GM18858 (cell line): Measurements from ENCODE around the gene FOXN4.

Experiments used
- ATAC-seq: cut with Tn5 transposase; IDR thresholded peaks from one replicate; pipeline ENCODE4 v1.9.1; 2021; ENCODE audit not compliant: unreplicated experiment

The FOXN4 gene

DNA sequence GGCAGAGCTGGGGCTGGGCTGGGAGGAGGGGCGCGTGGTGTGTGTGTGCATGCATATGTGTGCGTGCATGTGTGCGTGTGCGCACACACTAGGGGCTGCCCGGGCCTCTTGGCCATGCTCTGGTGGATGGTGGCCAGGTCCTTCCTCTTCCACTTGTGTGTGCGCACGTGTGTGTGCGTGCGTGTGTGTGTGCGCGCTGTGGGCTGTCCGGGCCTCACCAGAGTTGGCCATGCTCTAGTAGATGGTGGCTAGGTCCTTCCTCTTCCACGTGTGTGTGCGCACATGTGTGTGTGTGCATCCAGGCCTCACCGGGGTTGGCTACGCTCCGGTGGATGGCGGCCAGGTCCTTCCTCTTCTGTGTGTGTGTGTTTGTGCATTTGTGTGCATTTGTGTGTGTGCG is 24.7 kb downstream of the FOXN4 start:
- no peak for ATAC-seq

DNA sequence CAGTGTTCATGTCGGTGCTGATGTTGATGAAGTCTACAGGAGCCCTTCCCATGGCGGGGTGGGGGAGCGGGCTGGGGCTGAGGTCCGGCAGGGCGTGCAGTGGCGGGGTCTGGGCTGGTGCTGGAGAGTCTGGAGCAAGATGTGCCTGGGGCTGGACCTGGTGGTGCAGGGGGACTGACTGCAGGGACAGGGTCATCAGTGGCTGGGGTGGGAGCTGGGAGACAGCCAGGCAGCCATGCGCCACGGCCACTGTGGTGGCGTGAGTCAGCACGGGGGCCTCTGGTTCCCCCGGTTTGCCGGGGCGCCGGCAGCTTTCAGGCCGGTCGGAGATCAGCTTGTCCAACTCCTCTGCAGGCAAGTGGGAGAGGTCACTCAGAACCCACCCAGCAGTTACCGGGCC is 27.6 kb downstream of the FOXN4 start:
- ATAC-seq = no peak

DNA sequence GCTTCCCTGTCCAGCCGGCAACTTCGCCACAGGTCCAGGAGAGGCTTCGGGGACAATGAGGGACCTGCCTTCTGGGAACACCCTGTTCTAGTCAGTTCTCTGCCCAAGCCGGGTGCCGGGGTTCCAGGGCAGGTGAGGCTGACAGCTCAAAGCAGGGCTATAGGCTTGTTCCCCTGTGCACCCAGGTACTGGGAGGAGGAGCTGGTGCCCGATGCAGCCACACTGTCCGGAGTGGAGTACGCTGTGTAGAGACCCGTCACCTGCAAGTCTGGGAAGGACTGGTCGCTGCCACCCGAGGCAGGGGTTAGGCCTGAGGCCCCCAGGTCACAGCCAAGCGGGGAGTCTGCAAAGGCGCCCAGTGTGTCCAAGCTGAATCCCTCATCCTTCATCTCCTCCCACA is 29.6 kb downstream of the FOXN4 start:
- ATAC-seq = no peak

DNA sequence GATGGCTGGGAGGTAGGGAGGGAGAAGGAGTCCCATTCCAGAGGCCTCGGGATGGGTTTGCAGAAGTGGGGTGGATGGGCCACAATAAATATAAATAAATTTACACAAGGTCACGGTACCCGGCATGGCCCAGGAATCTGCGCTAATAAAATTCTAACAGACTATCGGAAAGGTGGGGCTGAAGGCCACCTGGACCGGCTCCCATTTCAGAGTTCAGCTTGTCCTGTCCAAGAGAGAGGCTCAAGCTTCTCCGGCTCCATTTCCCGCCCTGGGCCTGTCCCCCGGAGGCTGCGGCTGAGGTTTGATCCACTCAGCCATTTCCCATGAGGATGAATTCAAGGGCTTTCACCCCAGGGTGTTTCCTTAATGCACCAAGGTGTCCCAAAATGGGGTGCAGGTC is 30.2 kb downstream of the FOXN4 start:
- ATAC-seq = no peak

DNA sequence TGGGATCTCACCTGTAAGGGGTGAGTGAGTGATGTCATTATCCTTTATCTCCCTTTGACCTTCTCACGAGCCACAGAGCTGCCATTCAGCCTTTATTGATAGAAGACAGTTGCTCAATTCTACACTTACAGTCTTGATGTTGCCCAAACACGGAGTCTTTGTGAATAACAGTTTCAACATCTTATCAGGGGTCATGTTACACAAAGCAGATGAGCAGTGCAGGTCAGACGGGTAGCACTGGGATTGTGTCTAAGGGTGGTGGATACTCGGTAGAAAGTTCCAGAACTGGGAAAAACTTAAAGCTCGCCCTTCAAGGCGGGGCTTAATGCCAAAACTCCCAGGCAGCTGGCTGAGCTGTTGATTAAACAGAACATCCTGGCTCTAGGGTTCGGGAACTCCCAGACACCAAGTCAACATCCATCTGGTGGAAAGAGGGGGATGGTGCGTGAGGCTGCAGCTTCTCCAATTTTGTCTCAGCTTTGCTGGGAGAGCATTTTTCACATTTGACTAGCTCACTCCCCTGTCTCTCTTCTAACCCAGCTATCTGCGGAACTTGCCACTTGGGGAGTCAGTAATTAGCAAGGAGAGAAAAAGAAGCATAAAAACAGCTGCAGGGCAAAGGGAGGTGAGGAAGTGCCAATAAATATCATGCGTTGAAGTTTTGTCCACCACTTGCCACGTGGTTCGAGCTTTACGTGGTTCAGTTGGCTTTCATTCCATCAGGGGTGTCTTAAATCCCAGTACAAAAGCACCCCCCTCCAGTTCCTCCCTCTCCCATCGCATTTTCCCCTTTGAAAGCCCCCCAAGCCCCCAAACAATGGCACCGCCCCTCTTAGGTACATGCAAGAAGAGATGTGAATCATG is 31.0 kb downstream of the FOXN4 start:
- ATAC-seq = no peak

DNA sequence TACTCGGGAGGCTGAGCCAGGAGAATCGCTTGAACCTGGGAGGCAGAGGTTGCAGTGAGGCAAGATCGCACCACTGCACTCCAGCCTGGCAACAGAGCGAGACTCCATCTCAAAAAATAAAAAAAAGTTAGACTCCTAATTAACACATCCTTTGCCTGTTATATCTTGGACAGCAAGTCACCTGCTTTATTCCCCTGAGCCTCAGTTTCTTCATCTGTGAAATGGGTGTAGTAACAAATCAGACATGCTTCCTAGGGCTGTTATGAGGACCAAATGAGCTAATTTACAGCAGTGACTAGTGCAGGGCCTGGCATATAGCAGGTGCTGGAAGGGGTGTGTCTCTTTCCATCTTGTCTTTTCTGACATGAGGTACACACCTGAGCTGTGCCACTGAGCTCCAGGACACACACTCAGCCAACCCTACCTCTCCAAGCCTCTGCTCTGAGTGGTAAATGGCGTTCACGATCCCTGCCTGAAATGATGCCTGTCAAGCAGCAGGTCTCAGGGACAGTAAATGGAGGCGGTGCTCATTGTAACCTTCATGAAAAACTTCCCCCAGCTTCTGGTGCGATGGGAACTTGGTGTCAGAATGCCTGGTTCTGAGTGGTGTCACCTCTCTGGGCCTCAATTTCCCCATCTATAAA is 31.7 kb downstream of the FOXN4 start:
- no peak for ATAC-seq

DNA sequence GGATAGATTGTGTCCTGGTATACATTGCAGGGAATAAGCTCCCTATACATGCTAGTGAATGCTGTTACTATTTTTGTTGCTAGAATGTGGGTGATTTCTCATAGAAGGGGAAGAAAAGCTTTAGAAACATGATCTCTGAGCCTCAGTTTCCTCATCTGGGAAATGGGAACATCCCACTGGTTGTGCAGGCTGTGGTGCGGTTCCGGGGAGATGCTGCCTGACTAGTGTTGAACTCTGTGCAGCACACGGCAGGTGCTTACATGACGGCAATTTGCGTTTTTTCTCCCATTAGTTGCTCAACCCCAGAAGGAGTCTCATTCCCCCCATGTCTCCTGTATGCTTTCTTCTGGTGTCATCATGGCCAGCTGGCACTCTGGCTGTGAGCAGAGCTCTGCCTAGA is 32.9 kb downstream of the FOXN4 start:
- no peak for ATAC-seq

DNA sequence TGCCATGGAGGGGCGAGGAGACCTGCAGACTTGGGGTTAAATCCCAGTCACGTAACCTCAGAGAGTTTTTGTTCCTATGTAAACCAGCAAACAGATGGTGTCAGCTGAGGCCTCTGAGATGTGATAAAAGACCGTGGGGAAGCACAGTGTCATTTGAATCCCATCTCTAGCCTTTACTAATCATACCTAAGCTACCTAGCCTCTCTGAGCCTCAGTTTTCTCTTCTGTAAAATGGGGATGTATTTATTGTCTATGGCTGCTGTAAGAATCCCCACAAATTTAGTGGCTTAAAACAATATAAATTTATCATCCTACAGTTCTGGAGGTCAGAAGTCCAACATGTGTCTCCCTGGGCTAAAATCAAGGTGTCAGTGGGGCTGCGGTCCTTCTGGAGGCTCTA is 33.9 kb downstream of the FOXN4 start:
- ATAC-seq = no peak

DNA sequence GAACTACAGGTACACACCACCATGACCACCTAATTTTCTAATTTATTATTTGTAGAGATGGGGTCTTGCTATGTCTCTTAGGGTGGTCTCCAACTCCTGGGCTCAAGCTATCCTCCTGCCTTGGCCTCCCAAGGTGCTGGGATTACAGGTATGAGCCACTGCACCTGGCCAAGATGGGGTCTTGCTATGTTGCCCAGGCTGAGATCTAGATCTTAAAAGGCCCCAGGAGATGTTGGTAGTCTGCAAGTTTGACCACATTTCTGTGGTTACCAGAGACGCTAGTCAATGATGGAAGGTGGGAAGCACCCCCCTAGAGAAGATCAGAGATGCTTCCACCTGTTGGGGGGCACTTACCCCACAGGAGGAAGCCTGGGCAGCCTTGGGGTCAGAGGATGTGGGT is 34.7 kb downstream of the FOXN4 start:
- no peak for ATAC-seq

DNA sequence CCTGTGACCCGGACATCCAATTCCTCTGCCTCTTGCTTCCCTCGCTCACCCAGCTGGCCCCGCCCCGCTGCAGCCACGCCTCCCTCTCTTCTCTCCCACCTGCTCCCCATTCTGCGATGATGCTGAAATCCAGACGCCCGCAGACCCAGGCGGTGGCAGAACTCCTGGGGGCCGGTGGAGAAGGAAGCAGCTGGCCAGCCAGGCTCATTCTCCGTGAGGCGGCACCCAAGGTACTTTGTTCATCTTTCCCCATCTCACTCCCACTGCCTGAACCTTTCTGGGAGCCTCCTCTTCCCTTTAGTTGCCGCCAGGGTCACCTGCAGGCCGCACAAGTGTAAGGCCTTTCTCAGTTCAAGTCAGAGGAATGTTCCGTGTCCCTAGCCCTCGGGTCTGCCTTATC is 35.7 kb downstream of the FOXN4 start:
- ATAC-seq = no peak

DNA sequence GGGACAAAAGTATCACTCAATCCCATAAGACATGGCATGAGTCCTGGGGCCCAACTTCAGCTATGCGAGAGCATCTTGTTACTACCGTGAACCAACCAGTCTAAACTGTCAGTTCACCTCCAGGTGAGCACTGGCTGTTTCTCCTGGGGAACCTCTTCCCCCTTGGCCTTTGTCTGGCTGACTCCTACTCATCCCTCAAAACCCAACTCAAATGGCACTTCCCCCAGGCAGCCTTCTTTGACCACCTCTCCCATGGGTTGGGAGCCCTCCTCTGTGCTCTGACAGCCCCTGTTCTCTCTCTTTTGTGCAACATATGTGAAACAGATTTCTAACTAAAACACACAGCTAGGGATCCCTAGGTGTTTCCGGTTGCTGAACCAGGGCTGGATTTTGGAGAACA is 37.7 kb downstream of the FOXN4 start:
- ATAC-seq = no peak

DNA sequence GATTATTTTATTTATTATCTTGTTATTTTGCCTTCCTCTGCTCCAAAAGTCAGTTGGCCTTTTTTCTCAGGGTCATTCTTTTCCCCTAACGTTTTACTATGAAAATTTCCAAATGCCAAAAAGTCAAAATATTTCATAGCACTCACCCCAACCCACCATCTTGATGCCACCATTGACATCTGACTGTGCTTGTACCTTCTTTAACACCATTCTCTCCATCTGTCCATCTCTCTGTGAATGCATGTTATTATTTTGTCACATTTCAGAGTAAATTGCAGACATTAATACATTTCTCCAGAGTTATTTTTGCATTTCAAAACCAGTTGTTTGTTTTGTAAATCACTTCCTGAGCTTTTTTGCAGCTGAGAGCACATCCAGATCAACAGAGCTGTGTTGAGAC is 38.6 kb downstream of the FOXN4 start:
- no peak for ATAC-seq

DNA sequence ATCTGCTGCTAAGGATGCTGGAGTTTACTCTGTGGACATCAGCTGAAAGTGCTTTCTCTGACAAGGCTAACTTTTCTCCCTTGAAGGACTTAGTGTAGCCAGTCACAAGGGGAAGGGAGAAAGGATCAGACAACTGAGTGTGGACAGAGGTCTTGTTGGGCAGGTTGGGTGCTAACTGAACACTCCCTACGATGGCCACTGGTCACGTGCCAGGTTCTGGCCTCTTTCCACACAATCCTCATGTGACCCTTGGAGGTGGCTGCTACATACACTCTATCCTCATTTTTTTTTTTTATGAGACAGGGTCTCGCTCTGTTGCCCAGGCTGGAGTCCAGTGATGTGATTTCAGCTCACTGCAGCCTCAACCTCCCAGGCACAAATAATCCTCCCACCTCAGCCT is 39.7 kb downstream of the FOXN4 start:
- no peak for ATAC-seq

DNA sequence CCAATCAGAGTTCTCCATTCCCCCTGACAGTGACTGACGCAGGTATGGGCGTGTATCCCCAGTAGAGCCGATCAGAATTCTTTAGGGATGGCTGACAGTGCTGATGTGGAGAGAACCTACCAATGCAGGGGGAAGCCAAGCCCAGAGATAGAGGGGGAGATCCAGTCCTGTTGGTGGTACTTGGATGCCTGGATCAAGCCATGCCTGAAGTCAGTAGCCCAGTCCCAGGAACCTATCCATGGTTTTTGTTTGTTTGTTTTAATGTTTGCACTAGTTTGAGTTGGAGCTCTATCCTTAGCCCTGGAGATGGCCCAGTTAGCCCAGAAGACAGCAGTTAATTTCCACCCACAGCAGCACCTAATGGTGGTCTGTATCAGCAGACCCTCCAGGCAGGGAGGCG is 40.2 kb downstream of the FOXN4 start:
- ATAC-seq = no peak

DNA sequence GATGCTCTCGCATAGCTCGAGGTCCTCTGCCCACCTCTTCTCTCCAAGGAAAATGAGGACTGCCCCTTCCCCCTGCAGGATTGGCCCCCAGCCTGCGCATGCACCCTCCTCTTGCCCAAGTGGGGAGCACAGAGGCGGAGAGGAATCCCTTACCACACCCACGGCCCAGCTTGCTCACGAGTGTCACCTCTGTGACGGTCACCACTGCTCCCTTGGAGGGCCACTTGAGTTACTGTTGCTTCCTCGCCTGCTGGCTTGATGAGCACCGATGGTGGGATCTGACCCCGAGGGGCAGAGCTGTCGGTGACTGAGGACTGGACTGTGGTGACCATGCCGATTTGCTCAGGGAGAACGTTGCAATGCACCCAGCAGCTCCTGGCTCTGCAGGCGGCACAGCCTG is 41.7 kb downstream of the FOXN4 start:
- no peak for ATAC-seq

DNA sequence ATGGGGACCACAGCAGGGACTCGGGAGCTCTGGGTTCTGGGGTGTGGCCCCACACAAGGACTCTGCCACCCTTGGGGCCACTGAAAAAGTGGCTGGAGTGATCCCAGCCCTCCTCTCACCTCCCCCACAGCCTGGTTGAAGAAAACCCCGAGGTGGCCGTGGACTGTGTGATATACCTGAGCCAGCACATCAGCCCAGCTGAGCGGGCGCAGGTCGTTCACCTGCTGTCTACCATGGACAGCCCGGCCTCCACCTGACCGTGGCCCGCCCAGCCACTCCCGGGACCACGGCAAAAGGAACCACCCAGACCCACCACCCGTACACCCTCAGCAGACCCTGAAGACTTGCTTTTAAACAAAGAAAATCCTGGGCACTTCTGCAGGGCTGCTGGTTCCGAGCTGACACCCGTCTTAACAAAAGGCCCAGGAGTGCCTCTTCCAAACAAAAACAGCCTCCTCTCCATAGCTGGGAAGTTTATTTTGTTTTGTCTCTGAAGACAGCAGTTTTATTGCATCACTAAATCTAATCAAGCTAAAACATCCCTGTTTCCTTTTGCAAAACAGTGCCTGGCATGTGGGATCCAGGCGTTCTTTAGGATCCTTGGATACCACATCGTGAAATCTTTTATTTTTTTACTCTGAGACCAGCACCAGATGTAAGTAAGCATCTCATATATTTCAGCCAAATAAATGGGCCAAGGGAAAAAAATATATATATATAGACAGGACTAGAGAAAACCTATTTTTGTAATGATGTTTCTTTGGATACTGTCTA is 42.8 kb downstream of the FOXN4 start:
- ATAC-seq = no peak

DNA sequence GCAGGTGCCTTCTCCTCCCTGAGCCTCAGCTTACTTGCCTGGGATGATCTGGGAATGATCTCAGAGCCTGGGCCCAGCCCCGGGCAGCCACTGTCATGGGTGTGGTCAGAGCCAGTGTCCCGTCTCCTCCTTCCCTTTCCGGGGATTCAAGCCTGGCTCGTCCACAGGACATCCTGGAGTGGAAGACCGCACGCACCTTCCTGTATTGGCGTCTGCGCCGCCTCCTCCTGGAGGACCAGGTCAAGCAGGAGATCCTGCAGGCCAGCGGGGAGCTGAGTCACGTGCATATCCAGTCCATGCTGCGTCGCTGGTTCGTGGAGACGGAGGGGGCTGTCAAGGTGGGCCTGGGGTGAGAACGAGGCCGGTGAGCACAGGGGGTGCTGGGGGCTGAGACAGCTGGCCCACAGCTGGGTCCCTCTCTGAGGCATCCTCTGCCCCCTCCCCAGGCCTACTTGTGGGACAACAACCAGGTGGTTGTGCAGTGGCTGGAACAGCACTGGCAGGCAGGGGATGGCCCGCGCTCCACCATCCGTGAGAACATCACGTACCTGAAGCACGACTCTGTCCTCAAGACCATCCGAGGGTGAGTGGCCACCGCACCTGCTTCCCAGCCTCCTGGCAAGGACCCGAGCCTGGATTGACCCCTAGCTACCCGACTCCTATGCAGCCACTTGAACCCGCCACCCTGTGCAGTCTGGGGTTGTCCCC is 44.0 kb downstream of the FOXN4 start:
- ATAC-seq = no peak

DNA sequence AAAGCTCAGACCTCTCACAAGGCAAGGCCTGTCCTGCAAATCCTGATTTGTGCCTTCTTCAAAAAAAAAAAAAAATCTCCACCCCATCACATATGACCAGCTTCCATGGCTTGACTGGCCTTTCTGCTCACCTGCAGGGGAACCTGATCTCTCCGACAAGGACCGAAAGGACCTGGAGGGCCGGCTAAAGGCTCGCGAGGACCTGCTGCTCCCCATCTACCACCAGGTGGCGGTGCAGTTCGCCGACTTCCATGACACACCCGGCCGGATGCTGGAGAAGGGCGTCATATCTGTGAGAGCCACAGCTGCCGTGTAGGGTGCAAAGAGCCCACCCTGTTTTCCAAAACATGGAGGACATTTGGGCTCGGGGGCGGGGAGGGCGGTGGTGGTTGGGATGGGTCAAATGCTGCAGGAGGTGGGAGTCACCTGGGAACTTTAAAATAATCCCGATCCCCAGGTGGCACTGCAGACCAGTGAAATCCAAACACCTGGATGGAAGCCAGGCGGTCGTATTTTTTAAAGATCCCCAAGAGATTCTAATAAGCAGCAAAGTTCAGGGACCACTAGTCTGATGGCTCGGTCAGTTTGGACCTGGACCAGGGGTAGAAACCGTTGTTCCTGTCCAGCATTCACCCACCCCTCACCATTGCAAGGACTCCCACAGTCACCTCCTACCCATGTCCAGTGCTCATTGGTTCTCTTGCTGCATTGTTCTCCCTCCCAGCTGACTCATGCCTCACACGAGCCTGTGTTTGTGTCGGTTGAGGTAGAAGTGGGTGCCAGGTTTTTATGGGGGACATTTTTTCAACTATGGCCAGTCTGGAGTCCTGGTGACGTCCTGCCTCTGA is 44.8 kb downstream of the FOXN4 start:
- no peak for ATAC-seq

DNA sequence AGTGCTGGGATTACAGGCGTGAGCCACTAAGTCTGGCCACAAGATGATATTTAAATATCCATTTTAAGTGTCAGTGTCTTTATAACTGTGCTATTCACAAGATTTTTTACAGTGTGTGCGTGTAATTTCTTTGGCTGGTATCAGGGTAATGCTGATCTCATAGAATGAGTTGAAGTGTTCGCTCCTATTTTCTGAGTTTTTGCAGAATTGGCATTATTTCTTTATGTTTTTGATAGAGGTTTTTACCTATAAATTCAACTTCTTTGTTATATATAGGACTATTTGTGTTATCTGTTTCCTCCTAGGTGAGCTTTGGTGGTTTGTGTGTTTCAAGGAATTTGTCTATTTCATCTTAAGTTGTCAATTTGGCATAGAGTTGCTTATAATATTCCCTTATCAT is 45.6 kb downstream of the FOXN4 start:
- ATAC-seq = no peak

DNA sequence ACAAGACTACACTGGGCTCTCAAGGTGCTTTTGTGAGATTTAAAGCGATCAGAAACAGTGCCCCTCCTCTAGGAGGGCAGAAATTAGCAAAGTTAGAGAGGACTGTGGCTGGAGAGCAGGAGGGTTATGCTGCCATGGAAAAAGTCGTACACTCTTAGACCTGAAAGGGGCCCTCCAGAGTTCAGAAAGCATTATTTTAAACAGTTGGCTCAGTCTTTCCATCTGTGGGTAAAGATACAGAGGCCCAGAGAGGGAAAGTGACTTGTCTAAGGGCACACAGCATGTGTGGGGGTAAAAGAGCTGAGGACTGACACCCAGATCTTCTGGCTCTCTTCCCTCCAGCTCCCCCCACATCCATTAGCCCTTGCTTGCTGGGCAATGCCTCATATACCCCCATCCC is 47.1 kb downstream of the FOXN4 start:
- ATAC-seq = no peak
